ENCODE measurements around the gene VPS51. TPM values are rescaled to one million over a fixed set of nuclear protein-coding genes. Genes with fewer than 3 reads are reported as not detected.
A peak's percentile ranks its signal among the peaks of the same experiment; 100 is the strongest.

The VPS51 gene
- total and polyA plus RNA-seq, 2 of the 13 experiments (the other 11 are each of a cell fraction or from before 2014, with no cell fraction given) = 76.3 to 90.6 TPM

GRCh38 chr11:65095974-65096806, at the start of gene VPS51 (continued):
- TF ChIP-seq AKNA (CRISPR knock-in tag; IDR thresholded peaks at IDR 0.05; ENCODE audit: borderline replicate concordance) (no peak), THAP9 (CRISPR knock-in tag; IDR thresholded peaks at IDR 0.05; ENCODE audit: borderline replicate concordance) (peak; percentile 100), NFKB2 (CRISPR knock-in tag; IDR thresholded peaks at IDR 0.05; ENCODE audit: borderline replicate concordance) (peak; percentile 67; the same call in 1 of the 2 replicates), SNAPC4 (CRISPR knock-in tag; IDR thresholded peaks at IDR 0.05) (peak; percentile 54; the same call in 1 of the 2 replicates), ZNF674 (CRISPR knock-in tag; IDR thresholded peaks at IDR 0.05; ENCODE audit: low read depth) (no peak), ZSCAN5A (CRISPR knock-in tag; IDR thresholded peaks at IDR 0.05; ENCODE audit: borderline replicate concordance) (peak; percentile 64; the same call in 1 of the 2 replicates), PAWR (CRISPR knock-in tag; IDR thresholded peaks at IDR 0.05; ENCODE audit: borderline replicate concordance) (no peak), FOXA3 (CRISPR knock-in tag; IDR thresholded peaks at IDR 0.05) (peak; percentile 77), ATM (IDR thresholded peaks at IDR 0.05; ENCODE audit: borderline replicate concordance) (no peak), ATF3 (CRISPR knock-in tag; IDR thresholded peaks at IDR 0.05) (peak; percentile 51; the same call in 1 of the 2 replicates), RXRB (CRISPR knock-in tag; IDR thresholded peaks at IDR 0.05; ENCODE audit: borderline replicate concordance) (peak; percentile 75), TEAD2 (CRISPR knock-in tag; IDR thresholded peaks at IDR 0.05) (no peak)
